ENCODE data around the gene TTK.

DNA sequence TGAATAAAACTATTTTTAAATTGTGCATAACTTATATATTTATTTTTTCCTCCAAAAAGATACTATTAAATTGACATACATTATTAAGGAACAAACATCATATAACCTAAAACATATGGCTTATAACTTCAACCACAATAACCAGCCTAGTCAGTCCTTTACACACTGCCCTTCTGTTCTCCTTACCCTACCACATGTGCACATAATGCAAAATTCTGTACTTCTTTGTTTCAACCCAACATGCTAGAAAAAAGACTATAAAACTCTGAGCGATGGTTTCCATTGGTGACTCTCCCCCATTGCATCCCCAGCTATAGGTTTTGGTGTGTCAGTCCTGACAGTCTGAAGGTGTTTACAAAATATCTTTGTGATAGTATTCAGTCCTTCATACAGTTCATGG, 14.8 kb upstream of the TTK start:
- TF ChIP-seq CTCF (IDR thresholded peaks at IDR 0.05) (no peak), POLR2A (IDR thresholded peaks at IDR 0.05) (no peak), POLR2AphosphoS5 (IDR thresholded peaks at IDR 0.05) (no peak), EP300 (IDR thresholded peaks at IDR 0.05) (no peak)

Data from gastroesophageal sphincter (tissue), 3 donors.